Limb (tissue), 2 donors: ENCODE data around the gene HTT.

Experiments used
- DNase-seq, 2 donors: peaks; one replicate each; pipeline ENCODE4 v3.0.0-alpha.2; 2016; ENCODE audit errors: extremely low spot score in 2 of 2

Gene HTT

GRCh38 chr4:3234171-3235029 is 159.9 kb downstream of the HTT start:
- no peak for DNase-seq

- DNase-seq, result no peak
Measured at GRCh38 chr4:3235030-3235345, 160.5 kb downstream of the HTT start.

DNA sequence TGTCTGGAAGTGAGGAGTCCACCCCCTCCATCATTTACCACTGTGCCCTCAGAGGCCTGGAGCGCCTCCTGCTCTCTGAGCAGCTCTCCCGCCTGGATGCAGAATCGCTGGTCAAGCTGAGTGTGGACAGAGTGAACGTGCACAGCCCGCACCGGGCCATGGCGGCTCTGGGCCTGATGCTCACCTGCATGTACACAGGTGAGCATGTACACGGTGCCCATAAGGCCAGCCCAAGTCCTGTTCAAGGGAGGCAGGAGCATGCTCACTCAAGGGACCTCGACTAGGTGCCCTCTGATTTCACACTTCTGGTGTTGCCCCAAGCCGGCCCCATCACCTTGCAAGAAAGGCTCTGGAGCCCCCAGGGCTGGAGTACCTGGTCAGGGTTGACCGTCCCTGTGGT is 161.1 kb downstream of the HTT start:
- DNase-seq, result no peak

GRCh38 chr4:3236326-3236878 is 161.9 kb downstream of the HTT start:
- no peak for DNase-seq

GRCh38 chr4:3237266-3237665 is 162.8 kb downstream of the HTT start:
- DNase-seq, result no peak

DNA sequence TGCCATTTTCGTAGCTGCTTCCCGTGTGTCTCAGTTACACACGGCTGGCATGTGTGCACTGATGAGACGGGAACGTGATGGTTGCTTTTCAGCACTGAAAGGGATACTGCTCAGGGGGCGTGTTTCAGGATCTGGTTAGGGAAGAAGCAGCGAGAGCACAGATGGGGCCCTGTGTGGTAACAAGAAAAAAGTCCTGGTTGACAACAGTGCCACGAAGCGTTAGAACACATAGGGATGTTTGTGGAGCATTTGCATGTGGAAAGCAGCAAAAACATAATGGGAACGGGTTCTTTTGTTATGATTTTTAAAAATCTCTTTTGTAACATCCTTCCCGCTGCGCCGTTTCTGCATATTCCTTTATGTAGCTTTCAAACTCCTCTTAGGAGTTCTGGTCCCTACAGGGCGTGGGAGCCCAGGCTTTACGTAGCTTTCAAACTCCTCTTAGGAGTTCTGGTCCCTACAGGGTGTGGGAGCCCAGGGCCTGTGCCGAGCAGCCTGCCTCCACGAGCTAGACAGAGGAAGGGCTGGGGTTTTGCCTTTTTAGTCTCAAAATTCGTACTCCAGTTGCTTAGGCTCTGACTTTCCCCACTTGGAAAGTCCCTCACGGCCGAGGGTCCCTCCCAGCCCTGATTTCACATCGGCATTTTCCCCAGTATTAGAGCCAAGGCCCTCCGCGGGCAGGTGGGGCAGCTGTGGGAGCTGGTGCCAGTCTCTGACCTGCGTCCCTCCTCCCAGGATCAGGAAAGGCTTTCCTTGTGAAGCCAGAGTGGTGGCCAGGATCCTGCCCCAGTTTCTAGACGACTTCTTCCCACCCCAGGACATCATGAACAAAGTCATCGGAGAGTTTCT is 163.5 kb downstream of the HTT start:
- no peak for DNase-seq

- DNase-seq, result no peak
Measured at GRCh38 chr4:3238721-3239120, 164.2 kb downstream of the HTT start.

DNA sequence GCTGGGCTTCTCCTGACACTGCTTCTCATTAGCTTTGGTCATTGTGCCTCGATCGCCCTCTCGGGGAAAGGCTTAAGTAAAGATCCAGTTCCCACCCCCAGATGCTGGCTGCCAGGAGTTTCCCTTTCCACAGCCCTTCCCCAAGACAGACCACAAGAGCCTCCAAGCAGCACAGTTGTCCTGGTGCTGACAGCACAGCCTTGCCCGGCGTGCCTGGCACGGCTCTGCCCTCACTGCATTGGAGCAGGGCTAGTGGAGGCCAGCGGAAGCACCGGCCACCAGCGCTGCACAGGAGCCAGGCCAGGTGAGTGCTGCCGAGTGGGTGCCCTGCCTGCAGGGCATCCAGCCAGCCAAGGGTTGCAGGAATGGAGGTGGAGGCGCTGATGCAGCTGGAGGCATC is 164.8 kb downstream of the HTT start:
- no peak for DNase-seq

DNA sequence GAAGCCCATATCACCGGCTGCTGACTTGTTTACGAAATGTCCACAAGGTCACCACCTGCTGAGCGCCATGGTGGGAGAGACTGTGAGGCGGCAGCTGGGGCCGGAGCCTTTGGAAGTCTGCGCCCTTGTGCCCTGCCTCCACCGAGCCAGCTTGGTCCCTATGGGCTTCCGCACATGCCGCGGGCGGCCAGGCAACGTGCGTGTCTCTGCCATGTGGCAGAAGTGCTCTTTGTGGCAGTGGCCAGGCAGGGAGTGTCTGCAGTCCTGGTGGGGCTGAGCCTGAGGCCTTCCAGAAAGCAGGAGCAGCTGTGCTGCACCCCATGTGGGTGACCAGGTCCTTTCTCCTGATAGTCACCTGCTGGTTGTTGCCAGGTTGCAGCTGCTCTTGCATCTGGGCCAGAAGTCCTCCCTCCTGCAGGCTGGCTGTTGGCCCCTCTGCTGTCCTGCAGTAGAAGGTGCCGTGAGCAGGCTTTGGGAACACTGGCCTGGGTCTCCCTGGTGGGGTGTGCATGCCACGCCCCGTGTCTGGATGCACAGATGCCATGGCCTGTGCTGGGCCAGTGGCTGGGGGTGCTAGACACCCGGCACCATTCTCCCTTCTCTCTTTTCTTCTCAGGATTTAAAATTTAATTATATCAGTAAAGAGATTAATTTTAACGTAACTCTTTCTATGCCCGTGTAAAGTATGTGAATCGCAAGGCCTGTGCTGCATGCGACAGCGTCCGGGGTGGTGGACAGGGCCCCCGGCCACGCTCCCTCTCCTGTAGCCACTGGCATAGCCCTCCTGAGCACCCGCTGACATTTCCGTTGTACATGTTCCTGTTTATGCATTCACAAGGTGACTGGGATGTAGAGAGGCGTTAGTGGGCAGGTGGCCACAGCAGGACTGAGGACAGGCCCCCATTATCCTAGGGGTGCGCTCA is 165.8 kb downstream of the HTT start:
- no peak for DNase-seq

DNA sequence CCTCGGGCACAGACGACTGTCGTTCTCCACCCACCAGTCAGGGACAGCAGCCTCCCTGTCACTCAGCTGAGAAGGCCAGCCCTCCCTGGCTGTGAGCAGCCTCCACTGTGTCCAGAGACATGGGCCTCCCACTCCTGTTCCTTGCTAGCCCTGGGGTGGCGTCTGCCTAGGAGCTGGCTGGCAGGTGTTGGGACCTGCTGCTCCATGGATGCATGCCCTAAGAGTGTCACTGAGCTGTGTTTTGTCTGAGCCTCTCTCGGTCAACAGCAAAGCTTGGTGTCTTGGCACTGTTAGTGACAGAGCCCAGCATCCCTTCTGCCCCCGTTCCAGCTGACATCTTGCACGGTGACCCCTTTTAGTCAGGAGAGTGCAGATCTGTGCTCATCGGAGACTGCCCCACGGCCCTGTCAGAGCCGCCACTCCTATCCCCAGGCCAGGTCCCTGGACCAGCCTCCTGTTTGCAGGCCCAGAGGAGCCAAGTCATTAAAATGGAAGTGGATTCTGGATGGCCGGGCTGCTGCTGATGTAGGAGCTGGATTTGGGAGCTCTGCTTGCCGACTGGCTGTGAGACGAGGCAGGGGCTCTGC is 166.5 kb downstream of the HTT start:
- DNase-seq, result no peak

- DNase-seq, result peak; percentile 68 to 78
Measured at GRCh38 chr4:3241898-3242524, 167.5 kb downstream of the HTT start.

- no peak for DNase-seq
Measured at GRCh38 chr4:3243136-3243780, 168.8 kb downstream of the HTT start.

DNA sequence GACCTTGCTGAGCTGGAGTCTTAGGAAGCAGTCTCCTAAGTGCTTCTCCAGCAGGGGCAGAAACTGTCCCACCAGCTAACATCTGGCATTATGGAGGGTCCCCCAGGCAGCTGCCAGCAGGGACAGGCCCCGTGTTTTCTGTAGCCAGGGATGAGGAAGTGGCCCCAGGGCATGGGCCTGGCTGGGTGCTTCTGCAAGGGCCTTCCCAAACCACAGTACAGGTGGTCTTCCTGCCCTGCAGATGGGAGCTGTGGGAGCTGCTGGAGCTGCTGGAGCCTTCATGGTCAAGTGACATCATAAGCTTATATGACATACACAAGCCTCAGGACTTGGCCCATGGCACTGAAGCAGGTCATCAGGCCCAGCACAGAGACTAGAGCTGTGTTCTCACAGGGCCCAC is 169.5 kb downstream of the HTT start:
- DNase-seq, result no peak

DNA sequence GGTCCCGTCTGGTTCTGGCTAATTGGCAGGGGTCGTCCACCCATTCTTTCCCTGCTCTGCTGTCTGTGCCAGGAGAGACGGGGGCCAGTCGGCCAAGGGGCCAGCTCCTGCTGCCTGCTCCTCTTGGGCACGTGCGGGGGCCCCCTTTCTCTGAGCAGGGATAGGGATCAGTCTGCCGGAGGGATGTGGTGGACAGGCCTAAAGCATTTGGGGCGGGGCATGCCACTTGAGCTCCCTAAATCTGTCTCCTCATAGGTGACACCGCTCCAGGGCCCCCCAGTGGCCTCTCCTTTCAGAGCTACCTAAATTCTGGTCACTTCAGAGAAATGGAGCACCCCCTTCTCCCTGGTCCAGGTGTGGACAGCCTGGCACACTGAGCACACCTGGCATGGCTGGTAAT is 170.3 kb downstream of the HTT start:
- DNase-seq, result no peak

GRCh38 chr4:3245676-3246075 is 171.2 kb downstream of the HTT start:
- no peak for DNase-seq

GRCh38 chr4:3246458-3247398 is 172.2 kb downstream of the HTT start:
- no peak for DNase-seq

GRCh38 chr4:3247399-3248177 is 173.1 kb downstream of the HTT start:
- no peak for DNase-seq

DNA sequence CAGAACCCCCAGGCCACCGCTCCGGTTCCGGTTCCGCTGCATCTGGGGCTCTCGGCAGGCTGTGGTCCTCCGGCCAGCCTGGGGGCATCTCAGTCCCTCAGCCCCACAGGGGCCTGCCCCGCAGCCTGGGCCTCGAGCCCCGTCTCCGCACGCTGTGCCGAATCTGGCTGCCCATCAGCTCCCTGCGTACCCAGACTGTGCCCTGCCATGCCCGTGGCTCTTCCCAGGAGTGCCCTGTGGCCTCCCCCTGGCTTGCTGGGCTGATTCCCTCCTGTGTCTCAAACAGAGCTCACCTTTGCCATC is 173.6 kb downstream of the HTT start:
- no peak for DNase-seq
